HepG2 (cell line): Measurements from ENCODE around the gene LIMA1. TPM values are rescaled to one million over a fixed set of nuclear protein-coding genes. Genes with fewer than 3 reads are reported as not detected.

Source experiments
- ATF2 ChIP-seq: sonication (generic); formaldehyde crosslinking; IDR thresholded peaks from 2 replicates; pipeline ENCODE4 v1.4.0; 2020; ENCODE audit warnings: missing genetic modification reagents
- CBX2 ChIP-seq, 2 experiments: fragments of 200-600 bp in 1 of 2; sonication (generic); formaldehyde crosslinking in 1 of 2; IDR thresholded peaks; 2 replicates each; pipeline versions ENCODE4 v1.7.0 to v1.8.1; 2018 to 2022; ENCODE audit warnings: low read depth in 2 of 2, low read length in 1 of 2, mild to moderate bottlenecking in 1 of 2, missing genetic modification reagents in 1 of 2
- CSRNP1 ChIP-seq: sonication (generic); formaldehyde crosslinking; IDR thresholded peaks from 2 replicates; pipeline ENCODE4 v1.8.1; 2023; ENCODE audit warnings: mild to moderate bottlenecking, missing genetic modification reagents
- DR1 ChIP-seq: sonication (generic); formaldehyde crosslinking; IDR thresholded peaks from 2 replicates; pipeline ENCODE4 v1.8.0; 2021; ENCODE audit warnings: mild to moderate bottlenecking, missing genetic modification reagents, inconsistent platforms
- GABPA ChIP-seq, 2 experiments: IDR thresholded peaks; 2 replicates each; pipeline ENCODE4 v1.6.1; 2011 to 2016; ENCODE audit warnings: low read depth in 2 of 2, low read length in 1 of 2, missing biosample characterization in 1 of 2, missing genetic modification characterization in 1 of 2
- HDAC1 ChIP-seq: sonication (generic); formaldehyde crosslinking; IDR thresholded peaks from 2 replicates; pipeline ENCODE4 v1.5.1; 2020; ENCODE audit warnings: mild to moderate bottlenecking, missing genetic modification reagents
- MED8 ChIP-seq: sonication (generic); formaldehyde crosslinking; IDR thresholded peaks from 2 replicates; pipeline ENCODE4 v1.8.1; 2023; ENCODE audit warnings: mild to moderate bottlenecking, missing genetic modification reagents; ENCODE audit not compliant: insufficient replicate concordance
- NAIF1 ChIP-seq: sonication (generic); formaldehyde crosslinking; IDR thresholded peaks from 2 replicates; pipeline ENCODE4 v1.5.0; 2020; ENCODE audit warnings: mild to moderate bottlenecking, missing genetic modification reagents, borderline replicate concordance
- POLR2AphosphoS5 ChIP-seq: IDR thresholded peaks from 2 replicates; pipeline ENCODE4 v1.6.1; 2012; ENCODE audit warnings: low read depth, low read length
- SATB2 ChIP-seq: sonication (generic); formaldehyde crosslinking; IDR thresholded peaks from 2 replicates; pipeline ENCODE4 v1.5.0; 2020; ENCODE audit warnings: missing genetic modification reagents
- SRF ChIP-seq: IDR thresholded peaks from 2 replicates; pipeline ENCODE4 v1.6.1; 2011; ENCODE audit warnings: mild to moderate bottlenecking, low read depth, low read length, moderate library complexity
- STAT6 ChIP-seq: sonication (generic); formaldehyde crosslinking; IDR thresholded peaks from 2 replicates; pipeline ENCODE4 v1.4.0; 2020; ENCODE audit warnings: missing genetic modification reagents, mild to moderate bottlenecking, borderline replicate concordance
- TOE1 ChIP-seq: sonication (generic); formaldehyde crosslinking; IDR thresholded peaks from 2 replicates; pipeline ENCODE4 v1.4.0; 2020; ENCODE audit warnings: mild to moderate bottlenecking, missing genetic modification reagents
- UBTF ChIP-seq: sonication (generic); formaldehyde crosslinking; IDR thresholded peaks from 2 replicates; pipeline ENCODE4 v1.4.0; 2020; ENCODE audit warnings: mild to moderate bottlenecking, missing genetic modification reagents
- ZNF552 ChIP-seq: sonication (generic); formaldehyde crosslinking; IDR thresholded peaks from 2 replicates; pipeline ENCODE4 v1.9.0; 2022; ENCODE audit warnings: missing genetic modification reagents, mild to moderate bottlenecking, borderline replicate concordance
- ZNF563 ChIP-seq: sonication (generic); formaldehyde crosslinking; IDR thresholded peaks from 2 replicates; pipeline ENCODE4 v1.8.0; 2022; ENCODE audit warnings: mild to moderate bottlenecking, moderate library complexity, missing genetic modification reagents
- polyA plus RNA-seq, 8 experiments: library from polyadenylated mRNA; depleted of rRNA in 3 of 8; stranded (reverse) in 7 of 8; unstranded in 1 of 8; fragments of >200 nt; fragmentation: Illumina TruSeq in 4 of 8; extraction: Trizol in 4 of 8; gene quantifications; 2 replicates each; pipeline versions ENCODE4 v1.2.1 to v1.2.3, GENCODE V29; 2011 to 2016; ENCODE audit warnings: low read depth in 4 of 8, missing spikeins in 1 of 8, mixed read lengths in 1 of 8; ENCODE audit not compliant: insufficient read depth in 1 of 8
- total RNA-seq, 5 experiments: library from RNA; depleted of rRNA; stranded (reverse); fragments of >200 nt; fragmentation: Illumina TruSeq; extraction: Trizol; gene quantifications; 2 replicates each; pipeline ENCODE4 v1.2.3, GENCODE V29; 2016; ENCODE audit warnings: low read depth in 1 of 5
- TF ChIP-seq, protein P1 (sequence below): sonication (generic); formaldehyde crosslinking; IDR thresholded peaks from 2 replicates; pipeline ENCODE4 v1.5.1; 2020; ENCODE audit warnings: missing genetic modification reagents, mild to moderate bottlenecking, borderline replicate concordance

Gene LIMA1
- total and polyA plus RNA-seq, 2 of the 13 experiments (the other 11 are each of a cell fraction or from before 2014, with no cell fraction given), result 13.0 to 19.8 TPM

DNA sequence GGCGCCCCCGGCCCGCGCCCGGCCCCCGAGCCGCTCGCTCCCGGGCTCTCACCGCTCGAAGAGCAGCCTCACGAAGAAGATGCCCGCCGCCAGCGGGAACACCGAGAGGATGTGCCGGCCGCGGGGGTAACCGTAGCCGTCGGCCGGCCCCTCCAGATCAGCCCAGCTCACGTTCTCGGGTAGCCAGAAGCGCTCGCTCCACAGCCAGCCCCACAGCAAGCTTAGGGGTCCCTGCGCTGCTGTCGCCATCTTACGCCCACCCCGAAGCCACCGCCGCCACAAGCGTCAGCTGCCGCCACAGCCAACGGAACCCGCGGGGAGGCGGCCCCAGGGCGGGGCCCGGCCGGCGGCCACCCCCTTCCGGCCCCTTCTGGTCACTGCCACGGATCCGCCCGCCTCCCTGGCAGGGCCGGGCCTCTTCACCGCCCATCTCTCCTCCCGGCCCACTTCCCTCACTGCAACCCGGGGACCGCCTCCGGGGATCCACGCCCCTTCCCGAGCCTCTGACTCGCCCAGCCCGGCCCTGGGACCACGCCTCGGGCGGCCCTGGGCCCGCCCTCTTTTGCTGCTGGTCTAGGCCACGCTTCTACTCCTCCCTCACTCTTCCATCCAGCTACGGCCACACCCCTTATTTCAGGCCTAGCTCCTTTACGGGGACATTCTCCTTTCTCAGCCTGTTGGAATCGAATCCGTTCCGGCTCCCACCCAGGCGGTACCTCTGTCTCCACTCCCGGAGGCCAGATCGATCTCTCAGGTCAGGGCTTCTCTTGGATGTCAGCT lies 116.1 kb downstream of the LIMA1 start, which contains the start of gene CERS5 (continued):
- TF ChIP-seq POLR2AphosphoS5 (peak; percentile 82), TOE1 (0 out of 2 replicates have a peak, but pooled peaks have one; percentile 41), UBTF (CRISPR knock-in tag) (peak; percentile 77), ATF2 (0 out of 2 replicates have a peak, but pooled peaks have one; percentile 8), SATB2 (CRISPR knock-in tag) (no peak), MED8 (CRISPR knock-in tag) (peak; percentile 42), STAT6 (CRISPR knock-in tag) (peak; percentile 52; the same call in 1 of the 2 replicates), CBX2 (IDR thresholded peaks at IDR 0.05; ENCODE audit: low read depth, low read length) (no peak), CBX2 (CRISPR knock-in tag; IDR thresholded peaks at IDR 0.05; ENCODE audit: low read depth) (no peak), CSRNP1 (CRISPR knock-in tag) (peak; percentile 29; the same call in 1 of the 2 replicates), NAIF1 (no peak), ZNF552 (CRISPR knock-in tag) (0 out of 2 replicates have a peak, but pooled peaks have one; percentile 67), GABPA (IDR thresholded peaks at IDR 0.05; ENCODE audit: low read depth, low read length) (peak; percentile 49), GABPA (CRISPR knock-in tag; IDR thresholded peaks at IDR 0.05; ENCODE audit: low read depth) (no peak), SRF (peak; percentile 16; the same call in 1 of the 2 replicates), DR1 (0 out of 2 replicates have a peak, but pooled peaks have one; percentile 36), HDAC1 (CRISPR knock-in tag) (peak; percentile 12; the same call in 1 of the 2 replicates), ZNF563 (CRISPR knock-in tag) (peak; percentile 3; the same call in 1 of the 2 replicates)
- TF ChIP-seq, protein P1, sequence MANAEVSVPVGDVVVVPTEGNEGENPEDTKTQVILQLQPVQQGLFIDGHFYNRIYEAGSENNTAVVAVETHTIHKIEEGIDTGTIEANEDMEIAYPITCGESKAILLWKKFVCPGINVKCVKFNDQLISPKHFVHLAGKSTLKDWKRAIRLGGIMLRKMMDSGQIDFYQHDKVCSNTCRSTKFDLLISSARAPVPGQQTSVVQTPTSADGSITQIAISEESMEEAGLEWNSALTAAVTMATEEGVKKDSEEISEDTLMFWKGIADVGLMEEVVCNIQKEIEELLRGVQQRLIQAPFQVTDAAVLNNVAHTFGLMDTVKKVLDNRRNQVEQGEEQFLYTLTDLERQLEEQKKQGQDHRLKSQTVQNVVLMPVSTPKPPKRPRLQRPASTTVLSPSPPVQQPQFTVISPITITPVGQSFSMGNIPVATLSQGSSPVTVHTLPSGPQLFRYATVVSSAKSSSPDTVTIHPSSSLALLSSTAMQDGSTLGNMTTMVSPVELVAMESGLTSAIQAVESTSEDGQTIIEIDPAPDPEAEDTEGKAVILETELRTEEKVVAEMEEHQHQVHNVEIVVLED (CRISPR knock-in tag), result peak; percentile 40; the same call in 1 of the 2 replicates
